GM19438 (cell line): ENCODE measurements around the gene GOLGA2.
"Not testable (repeated sequence)": the region's sequence is repeated elsewhere in the genome, so short reads cannot be mapped to it uniquely, and the experiment has no call there.

Source experiments
- ATAC-seq: cut with Tn5 transposase; IDR thresholded peaks from one replicate; pipeline ENCODE4 v1.9.1; 2021; ENCODE audit warnings: low read depth; ENCODE audit not compliant: unreplicated experiment

Gene GOLGA2

DNA sequence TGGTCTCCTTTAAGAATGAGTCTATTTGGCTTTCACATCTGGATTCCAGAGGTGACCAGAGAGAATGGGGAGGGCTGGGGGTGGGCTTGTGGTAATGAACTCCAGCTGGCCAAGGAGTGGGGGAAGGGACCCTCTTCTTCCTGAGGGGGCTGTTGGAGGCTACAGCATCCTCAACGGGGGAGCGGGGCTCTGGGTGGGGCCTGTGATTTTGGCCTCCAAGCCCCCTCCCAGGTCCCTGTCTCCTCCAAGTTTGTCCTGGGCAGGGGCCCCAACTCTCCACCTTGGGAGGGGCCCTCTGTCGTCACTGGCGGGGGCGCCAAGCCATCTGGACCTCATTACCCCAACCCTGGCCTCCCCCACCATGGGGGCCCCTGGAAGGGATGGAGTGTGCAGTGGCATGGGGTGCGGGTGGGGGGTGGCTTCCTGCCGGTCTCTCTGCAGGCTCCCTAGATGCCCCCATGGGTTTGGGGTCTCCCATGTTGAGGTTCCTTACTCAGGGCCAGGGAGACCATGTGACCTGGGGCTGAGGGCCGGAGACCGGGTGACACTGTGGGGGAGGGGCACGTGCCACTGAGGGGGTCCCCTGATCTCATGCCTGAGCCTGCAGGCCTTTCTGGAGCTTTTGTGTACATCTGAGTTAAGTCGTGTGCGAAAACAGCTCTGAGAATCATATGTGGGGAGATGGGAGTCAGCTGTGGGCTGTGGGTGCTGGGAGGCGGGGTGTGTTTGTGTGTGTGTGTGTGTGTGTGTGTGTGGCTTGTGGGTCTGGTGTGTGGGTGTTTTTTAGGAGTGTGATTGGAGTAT lies 32.4 kb downstream of the GOLGA2 start:
- ATAC-seq: no peak

DNA sequence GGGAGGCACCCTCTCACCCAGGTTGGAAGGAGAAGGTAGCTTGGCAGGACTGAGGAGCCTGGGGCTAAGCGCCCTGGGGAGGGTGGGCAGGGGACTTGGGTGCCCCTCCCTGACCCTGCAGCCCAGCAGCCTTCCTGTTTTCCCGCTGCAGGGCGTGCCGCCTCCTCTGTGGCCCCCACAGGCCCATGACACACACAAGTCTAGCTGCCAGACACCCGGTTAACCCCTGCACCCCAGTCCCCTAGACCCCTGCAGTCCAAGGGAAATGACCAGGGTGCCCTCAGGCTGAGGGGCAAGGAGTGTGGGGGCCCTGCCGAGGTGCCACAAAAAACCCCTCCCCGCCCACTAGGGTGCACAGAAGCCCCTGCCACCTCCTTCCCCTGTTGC lies 33.0 kb downstream of the GOLGA2 start:
- no peak for ATAC-seq

DNA sequence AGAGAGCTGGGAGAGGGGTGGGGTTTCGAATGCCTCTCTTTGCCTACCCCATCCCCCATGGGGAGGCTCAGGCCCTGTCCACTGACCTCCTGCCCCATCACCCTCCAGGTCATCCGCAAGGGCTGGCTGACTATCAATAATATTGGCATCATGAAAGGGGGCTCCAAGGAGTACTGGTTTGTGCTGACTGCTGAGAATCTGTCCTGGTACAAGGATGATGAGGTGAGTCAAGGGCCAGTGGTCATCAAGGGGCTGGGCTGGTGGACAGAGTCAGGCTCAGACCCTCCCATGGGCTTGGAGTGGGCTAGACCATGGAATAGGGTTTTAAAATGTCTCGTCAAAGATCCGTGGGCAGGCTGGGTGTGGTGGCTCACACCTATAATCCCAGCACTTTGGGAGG lies 33.7 kb downstream of the GOLGA2 start:
- no peak for ATAC-seq

DNA sequence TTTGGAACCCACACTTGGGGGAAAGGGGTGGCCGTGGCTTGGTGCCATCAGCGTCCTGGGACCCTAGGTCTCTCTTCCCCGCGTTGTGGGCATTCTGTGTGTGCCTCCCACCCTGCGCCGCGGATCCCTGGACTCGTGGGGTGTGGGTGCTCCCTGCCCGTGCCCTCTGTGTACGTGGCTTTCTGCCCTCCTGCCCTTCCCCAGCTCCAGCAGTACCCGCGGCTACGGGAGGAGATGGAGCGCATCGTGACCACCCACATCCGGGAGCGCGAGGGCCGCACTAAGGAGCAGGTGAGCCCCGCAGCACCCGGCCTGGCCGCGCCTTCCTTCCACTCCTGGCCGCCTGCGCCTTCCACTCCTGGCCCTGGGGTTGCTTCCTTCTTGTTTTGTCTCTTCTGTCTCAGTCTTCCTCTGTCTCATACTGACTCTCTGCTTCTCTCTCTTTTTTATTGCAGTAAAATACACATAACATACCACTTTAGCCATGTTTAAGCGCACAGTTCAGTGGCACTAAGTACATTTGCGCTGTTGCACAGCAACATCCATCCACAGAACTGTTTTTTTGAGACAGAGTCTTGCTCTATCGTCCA lies 41.9 kb downstream of the GOLGA2 start:
- no peak for ATAC-seq

DNA sequence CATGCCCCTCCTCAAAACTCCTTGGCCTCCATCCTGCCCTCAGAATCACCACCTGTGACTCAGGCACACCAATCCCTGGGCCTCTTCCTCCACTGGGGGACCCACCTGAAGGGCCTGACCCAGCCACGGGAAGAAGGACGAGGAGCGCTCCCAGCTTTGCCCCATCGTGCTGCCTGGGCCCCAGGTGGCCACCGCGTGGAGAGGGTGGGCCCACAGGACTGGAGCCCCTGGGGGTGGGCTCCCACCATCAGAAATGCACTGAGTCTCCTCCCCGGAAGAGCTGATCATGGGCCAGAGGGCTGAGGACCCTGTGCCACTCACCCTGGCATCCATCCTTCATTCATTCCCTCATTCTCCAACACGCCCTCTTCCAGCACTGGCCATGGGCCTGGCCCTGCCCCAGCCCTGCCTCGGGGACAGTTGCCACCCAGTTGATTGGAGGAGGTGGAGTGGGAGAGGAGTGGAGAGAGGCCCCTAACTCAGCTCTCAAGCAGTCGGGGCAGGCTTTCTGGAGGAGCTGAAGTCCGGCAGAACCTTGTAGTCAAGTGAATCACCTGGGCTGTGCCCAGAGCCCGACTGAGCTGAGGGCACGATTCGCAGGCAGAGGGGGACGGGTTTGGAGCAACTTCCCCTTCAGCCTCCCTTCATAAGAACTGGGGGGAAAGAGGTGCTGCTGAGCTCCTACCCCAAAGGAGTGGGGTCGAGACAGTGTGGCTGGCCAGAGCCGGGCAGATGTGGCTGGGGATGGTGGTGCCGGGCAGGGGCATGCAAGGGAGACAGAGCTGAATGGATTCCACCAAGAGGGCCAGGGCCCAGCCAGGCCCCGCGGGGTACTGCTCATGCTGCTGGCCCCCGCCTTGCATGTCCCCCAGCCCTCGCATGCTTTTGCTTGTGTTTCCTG lies 43.0 kb downstream of the GOLGA2 start:
- no peak for ATAC-seq

DNA sequence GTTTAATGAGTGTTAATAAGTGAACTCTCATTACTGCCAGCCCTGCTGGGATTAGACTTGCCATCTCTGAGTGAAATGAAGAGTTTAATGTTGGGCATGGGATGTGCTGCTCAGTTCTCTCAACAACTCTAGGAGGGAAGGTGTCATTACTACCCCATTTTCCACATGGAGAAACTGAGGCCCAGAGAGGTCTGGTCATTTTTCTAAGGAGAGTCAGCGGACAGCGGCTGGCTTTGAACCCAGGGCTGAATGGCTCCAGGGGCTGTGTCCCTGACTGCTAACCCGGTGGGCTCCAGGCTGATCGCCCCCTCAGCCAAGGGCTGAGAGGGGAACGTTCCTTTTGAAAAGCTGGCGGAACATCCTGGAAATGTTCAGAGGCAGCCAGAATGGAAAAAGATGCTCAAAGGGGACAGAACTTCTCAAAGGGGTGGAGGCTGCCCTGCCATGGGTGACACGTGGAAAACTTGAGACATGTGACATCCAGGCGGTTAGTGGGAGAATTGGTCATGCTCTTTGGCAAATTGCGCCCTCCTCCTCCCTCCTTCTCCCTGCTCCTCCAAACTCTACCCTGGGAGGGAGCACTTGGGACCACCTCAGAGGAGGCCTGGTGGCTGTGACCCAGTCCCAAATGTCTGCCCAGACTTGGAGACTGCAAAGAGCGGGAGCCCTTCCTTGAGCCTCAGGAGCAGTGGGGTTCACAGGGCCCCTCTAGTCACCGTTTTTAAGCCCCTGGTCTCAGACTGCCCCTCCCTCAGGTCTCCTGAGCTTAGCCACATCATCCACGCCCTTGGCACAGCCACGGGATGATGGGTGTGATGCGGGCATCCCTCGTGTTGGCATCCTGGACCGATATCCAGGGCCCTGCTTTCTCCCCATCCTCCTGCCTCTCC lies 43.9 kb downstream of the GOLGA2 start:
- ATAC-seq: no peak

DNA sequence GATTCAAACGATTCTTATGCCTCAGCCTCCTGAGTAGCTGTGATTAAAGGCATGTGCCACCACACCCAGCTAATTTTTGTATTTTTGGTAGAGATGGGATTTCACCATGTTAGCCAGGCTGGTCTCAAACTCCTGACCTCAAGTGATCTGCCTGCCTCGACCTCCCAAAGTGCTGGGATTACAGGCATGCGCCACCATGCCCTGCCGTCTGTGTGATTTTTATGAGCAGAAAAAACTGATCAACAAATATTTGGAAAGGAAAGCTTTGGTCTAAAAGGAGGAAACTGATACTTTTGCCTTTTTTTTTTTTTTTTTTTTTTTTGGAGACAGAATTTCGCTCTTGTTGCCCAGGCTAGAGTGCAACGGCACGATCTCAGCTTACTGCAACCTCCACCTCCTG lies 44.9 kb downstream of the GOLGA2 start:
- not testable (repeated sequence) for ATAC-seq

DNA sequence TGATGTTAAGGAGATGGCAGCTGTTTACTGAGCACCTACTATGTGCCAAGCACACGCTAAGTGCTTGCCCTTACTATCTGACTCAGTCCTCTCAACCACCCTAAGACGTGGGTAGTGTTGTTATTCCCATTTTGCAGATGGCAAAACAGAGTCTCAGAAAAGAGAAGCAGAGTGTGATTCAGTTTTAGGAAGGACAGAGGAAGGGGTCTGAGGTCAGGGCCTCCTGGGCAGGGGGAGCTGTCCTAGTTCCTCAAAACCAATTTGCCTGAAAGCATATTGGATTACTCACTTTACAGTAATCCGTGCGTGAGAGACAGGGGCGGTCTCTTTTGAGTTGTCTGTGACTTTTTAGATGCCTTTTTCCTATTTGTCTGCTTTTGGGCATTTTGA lies 49.4 kb downstream of the GOLGA2 start:
- ATAC-seq: no peak

DNA sequence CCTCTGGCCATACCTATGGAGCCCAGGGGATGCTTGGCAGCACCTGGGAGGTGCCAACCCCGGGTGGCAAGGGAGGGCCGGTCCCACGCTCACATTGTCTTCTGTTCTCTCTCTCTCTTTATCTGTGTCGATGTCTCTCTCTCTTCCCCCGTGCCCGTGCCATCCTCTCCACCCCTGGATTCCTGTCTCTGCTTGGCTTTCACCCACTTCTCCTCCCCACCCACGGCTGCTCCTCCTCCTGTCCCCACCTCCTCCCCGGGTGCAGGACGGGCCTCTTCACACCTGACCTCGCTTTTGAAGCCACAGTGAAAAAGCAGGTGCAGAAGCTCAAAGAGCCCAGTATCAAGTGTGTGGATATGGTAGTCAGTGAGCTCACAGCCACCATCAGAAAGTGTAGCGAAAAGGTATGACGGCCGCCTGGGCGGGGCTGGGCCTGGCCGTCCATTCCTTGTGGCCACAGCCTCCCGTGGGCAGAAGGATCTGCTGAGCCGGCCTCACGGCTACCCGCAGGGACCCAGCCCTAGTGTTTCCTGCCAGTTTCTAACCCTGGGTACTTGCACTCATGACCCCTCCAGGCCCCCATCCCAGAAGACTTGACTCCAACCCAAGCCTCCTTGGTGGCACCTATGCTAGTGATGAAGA lies 49.9 kb downstream of the GOLGA2 start:
- no peak for ATAC-seq

DNA sequence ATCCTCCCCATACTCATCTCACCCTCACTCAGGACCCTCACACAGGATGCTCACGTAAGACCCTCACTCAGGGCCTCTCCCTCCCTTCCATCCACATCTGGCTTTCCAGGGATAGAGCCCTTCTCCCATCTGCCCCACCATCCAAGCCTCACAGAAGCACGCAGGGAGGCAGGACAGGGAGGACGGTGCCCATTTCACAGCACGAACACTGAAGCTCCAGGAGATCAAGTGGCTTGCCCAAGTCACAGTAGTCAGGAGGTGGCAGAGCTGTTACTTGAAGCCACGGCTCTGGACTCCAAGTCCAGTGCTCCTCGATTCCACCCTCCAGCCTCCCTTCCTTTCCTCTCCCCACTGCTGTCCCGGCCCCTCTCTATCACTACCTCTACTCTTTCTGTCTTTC lies 50.9 kb downstream of the GOLGA2 start:
- ATAC-seq: no peak

DNA sequence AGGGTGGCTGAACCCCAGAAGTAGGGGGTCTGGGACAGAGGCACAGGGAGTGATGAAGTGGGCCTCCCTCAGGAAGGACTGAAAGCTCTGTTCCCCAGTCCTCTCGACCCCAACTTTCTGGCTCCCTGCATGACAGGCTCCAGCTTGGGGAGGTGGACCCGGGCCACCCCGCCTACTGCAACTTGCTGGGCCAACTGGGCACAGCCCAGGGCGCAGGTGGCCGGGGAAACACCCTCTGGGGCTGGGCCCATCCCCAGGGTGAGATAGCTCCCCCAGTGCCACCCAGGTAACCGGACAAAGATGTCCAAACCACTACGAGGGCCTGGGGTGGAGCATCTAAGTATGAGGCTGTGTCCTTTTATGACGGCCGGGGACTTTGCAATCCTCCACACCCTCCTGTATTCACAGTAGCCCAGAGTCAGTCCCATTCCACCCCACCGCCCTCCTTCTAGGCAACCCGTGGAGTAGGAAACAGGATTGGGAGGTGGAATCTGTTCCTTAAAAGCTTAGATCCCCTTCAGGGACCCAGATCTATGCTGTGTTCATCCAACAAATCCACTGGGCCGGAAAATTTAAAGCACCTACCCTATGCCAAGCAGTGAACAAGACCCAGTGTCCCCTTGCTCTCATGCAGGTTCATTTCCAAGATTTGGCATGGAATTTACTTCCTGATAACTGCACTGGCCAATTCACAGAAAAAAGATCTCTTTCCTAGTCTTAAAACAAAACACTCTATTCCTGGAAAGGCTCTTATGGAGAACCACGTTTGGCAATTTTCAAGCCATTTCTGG lies 52.7 kb downstream of the GOLGA2 start:
- ATAC-seq: no peak

DNA sequence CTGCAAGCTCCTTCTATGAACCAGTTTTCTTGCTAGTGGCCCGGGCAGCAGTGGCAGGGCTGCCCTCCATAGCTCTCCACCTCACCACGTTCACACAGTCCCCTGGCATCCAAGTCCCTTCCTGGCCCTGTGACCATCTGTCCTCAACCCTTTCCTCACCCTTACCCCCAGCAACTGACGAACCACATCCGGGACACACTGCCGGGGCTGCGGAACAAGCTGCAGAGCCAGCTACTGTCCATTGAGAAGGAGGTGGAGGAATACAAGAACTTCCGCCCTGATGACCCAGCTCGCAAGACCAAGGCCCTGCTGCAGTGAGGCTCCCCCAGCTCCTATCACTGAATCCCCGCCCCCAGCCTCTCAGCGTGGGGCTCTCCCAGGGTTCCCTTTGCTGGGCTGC lies 53.8 kb downstream of the GOLGA2 start:
- ATAC-seq: no peak

DNA sequence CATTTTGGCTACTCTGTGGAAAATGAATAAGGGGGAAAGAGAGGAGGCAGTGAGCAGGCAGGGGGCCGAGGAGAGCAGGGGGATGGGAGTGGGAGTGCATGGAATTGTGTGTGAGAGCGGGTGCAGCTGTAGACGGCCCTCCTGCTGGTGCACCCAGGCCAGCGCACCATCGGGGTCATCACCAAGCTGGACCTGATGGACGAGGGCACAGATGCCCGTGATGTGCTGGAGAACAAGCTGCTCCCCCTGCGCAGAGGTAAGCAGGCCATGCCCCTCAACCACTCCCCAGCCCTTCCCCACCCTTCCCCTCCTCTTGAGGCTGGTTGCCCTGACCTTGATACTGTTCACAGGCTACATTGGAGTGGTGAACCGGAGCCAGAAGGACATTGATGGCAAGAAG lies 56.0 kb downstream of the GOLGA2 start:
- ATAC-seq: no peak

DNA sequence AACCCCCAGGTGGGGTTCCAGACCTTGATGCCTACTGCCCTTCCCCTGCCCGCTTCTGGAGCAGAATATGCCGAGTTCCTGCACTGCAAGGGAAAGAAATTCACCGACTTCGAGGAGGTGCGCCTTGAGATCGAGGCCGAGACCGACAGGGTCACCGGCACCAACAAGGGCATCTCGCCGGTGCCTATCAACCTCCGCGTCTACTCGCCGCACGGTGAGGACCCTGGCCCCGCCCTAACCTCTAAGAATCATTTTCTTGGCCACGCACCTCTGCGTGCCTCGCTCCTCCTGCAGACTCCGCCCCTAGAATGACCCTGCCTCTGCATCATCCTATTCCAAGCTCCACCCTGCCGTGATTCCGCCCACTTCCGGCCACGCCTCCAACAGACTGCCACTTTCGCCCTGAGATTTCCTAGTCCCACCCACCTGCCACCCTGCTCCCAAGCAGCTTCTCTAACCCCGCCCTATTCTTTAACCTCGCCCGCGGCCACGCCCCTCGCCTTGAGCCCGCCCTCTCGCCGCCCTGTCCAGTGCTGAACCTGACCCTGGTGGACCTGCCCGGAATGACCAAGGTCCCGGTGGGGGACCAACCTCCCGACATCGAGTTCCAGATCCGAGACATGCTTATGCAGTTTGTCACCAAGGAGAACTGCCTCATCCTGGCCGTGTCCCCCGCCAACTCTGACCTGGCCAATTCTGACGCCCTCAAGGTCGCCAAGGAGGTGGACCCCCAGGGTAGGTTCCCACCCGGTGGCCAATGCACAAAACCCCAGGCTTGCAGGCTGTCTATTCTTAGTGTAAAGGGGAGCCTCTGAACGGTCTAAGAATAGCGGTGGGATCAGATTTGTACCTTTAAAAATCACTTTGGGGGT lies 57.1 kb downstream of the GOLGA2 start:
- ATAC-seq: peak; percentile 95

DNA sequence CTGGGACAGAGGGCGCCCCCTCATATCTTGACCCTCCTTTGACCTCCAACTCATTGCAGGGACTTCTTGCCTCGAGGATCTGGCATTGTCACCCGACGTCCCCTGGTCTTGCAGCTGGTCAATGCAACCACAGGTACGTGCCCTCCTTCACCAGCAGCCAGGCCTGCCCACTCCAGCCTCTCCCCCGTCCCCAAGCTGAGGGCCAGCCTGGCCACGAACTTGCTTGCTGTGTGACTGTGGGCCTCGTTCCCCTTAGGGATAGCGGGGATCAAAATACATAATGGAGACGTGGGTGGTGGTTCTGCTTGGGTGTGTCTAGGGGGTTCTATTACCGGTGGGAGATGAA lies 57.7 kb downstream of the GOLGA2 start:
- no peak for ATAC-seq

DNA sequence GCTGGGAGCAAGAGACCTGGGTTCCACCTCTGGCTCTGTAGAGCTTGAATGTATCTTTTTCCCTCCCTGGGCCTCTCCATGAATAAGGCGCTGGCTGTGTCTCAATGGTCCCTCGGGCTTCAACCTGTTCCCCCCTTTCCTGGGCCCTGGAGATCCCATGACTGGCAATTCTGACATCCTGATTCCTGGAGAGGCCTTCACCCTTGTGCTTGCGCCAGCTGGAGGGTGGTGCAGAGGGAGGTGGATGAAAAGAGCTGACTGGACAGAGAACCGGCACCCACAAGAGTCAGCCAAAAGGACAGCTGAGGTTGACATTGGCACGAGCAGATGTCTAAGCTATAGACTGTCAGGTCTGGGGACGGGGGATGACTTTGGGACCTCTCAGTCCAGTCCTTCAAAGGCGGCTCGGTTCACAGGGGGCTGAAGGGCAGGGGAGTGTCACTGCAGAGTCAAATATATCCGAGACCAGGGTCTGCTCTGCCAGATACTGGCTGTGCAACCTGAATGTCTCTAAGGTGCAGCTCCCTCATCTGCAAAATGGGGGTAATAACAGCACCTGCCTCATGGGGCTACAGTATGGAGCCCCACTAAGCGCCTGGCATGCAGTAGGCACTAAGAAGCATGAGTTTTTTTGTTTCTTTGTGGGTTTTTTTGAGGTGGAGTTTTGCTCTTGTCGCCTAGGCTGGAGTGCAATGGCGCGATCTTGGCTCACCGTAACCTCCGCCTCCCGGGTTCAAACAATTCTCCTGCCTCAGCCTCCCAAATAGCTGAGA lies 58.8 kb downstream of the GOLGA2 start:
- ATAC-seq: no peak

DNA sequence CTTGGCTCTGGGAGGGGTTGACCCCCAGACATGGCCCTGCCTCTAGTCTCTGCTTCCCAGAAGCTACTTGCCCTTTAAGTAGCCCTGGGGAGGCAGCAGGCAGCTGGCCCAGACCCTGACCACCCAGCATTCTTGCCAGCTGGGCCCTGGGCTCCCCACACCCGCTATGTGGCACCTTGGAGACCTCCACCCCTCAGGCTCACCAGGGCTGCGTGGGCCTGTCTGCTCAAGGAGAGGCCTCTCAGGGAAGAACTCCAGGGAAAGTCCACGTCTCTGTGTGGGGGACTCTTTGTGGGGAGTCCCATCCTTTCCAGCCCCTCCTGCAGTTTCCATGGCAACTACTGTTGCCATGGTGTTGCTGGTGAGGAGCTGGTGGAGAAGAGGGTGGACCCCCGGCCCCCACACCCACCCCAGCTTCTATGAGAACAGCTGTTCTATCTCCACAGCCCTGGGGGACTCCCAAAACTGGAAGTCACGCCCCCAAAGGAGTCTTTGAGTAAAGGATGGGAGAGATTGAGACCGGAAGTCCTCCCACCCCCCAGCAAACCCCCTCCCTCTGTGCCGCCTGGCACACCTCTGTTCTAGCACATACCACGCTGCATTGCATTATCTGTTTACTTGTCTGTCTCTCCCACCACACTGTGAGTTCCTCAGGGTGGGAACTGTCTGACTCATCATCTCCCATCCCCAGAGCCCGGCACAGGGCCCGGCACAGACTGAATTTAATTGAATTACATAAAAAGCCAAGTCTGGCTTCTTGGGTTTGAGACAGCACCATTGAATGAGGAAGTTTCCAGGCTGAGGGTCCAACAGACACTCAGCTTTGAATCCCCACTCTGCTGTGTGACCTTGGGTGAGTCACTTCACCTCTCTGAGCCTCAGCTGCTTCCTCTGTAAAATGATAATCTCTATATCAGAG lies 60.1 kb downstream of the GOLGA2 start:
- no peak for ATAC-seq
